Measurements from ENCODE around the gene GSG1L. TPM values are rescaled to one million over a fixed set of nuclear protein-coding genes. Genes with fewer than 3 reads are reported as not detected.

Gene GSG1L
- total RNA-seq, 8 experiments from 2014 or later = 0.25 to 1.5 (median 0.74) TPM

DNA sequence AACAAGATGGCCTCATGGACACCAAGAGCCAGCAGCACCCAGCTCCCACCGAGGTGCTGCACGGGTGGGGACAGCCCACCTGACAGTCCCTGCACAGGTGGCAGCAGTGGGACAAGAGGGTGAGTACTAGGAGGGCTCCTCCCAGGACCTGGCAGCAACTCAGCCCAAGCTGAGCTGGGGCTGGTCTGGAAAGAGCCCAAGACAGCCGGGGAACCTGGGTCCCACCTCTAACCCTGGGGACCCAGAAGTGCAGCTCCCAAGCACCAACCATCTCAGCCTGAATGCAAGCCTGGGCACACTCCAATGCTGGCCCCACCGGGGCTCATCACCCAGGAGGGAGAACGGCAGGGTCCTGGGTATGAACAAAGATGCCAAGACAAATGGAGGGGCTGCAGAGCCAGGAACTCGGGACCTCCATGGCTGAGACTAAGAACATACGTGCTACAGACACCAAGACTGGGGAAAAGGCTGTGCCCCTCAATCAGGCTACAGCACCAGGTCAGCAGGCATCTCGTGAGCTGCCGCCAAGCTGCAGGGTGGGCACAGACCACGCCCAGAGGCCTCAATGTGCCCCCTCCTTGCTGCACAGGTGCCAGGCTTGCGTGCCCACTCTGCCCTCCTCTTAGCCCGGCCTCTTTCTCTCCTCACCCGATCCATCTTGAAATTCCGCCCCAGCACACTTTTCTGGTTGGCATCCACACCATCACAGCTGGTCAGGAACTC is 37.5 kb upstream of the GSG1L start:
- H3K4me1 ChIP-seq (replicated peaks in 1 of 2) = peaks cover 4 to 5% of the 10 kb centered on the region in 2 donors
- H3K4me3 ChIP-seq = no peak overlapping the region
- in situ Hi-C loops (cut with MboI; ENCODE audit: low pct_unique_long_range_greater_than_20kb in 2 of 9, low sequenced_read_pairs in 9 of 9, unreplicated experiment in 9 of 9) = no loop called here
- no peak overlapping the region for H3K27ac ChIP-seq
- no peak for ATAC-seq (replicated peaks in 6 of 8)
- 88 to 100% (median 100%) methylated on average over 1 to 10 of the region's 14 CpGs; no CpG with 5 or more reads in 4 of the 10 experiments for WGBS, 10 experiments

DNA sequence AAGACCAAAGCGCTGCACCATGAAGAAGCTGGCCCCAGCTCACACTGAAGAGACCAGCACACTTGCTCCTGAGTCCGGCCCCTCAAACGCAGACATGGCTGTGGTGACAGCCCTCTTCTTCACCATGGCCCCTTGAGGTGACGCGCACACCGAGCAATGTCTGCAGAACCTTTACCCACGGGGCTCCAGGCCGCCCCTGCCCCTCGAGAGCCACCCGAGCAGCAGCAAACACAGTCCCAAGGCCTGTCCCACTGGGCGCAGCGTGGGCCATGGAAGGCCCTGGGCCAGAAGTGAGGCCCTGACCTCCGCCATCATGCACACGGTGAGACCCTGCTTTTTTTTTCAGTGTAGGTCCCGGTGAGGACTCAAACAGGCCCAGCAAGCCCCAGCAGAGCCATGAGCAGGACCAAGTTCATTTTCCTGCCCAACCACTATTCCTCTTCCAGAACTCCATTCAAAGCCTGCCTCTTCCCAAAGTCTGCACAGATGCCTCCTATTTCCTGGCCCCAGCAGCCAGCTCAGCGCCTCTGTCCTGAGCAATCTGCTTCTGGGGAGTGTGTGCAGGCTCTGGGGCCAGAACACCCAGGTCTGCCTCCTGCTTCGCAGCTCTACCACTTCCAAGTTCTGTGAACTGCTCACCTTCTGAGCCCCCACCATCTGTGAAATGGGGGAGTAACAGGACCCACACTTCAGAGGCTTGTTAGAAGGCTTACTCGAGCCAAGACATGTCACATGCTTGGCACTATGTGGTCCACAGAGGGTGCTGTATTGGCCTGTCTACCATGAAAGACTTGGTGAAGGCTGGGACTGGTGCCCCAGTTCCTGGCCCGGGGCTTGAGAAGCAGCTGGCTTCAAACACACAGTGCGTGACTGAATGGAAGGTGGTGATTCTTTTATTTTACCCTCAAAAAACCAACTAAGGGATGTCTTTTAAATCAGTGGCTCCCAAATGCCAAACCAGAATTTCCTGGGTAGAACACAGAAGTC is 35.7 kb upstream of the GSG1L start:
- 57 to 100% (median 93%) methylated on average over 2 to 10 of the region's 20 CpGs; no CpG with 5 or more reads in 2 of the 10 experiments for WGBS, 10 experiments
- in situ Hi-C loops (cut with MboI; ENCODE audit: low pct_unique_long_range_greater_than_20kb in 2 of 9, low sequenced_read_pairs in 9 of 9, unreplicated experiment in 9 of 9) = no loop called here
- H3K27ac ChIP-seq = no peak overlapping the region
- H3K4me1 ChIP-seq (replicated peaks in 1 of 2) = peaks cover 4 to 5% of the 10 kb centered on the region in 2 donors
- H3K4me3 ChIP-seq = no peak overlapping the region
- no peak for ATAC-seq (replicated peaks in 6 of 8)

DNA sequence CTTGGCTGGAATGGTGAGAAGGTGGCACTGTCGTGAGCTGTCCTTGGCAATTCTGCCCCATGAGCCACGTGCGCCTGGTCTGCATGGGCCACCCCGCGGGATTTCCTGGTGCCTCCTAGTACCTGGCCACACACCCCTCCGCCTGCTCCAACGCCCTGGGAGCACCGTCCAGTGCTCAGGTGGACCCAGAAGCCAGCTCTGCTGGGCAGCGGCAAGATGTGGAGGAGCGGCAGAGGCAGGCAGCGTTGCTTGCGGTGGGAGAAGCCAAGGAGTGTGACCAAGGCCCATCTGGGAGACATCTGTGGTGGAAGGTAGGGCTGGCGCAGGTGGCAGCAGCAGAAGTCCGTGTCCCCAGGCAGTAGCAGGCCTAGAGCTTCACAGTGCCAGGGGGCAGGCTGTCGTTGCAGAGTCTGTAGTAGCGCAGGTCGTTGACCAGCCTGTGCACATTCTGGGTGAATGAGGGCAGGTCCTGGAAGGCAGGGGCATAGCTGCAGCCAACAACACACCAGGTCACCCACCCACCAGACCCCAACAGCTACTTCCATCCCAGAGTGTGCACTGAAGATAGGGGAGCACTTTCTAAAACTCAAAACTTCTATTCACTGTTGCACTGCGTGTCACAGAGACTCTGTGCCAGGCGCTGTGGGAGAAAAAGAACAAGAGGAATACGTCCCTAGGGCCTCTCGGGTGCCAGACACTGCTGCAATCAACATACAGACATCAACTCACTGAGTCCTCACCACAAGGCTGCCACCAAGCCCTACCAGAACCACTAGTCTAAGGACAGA is 34.9 kb upstream of the GSG1L start:
- ATAC-seq (replicated peaks in 6 of 8) = peak in 1 of 8 experiments; percentile 13
- WGBS, 10 experiments = 60 to 100% (median 83%) methylated on average over 1 to 11 of the region's 21 CpGs; no CpG with 5 or more reads in 3 of the 10 experiments
- H3K4me1 ChIP-seq (replicated peaks in 1 of 2) = peaks cover 4 to 8% of the 10 kb centered on the region in 2 donors
- no peak overlapping the region for H3K4me3 ChIP-seq
- no peak overlapping the region for H3K27ac ChIP-seq
- in situ Hi-C loops (cut with MboI; ENCODE audit: low pct_unique_long_range_greater_than_20kb in 2 of 9, low sequenced_read_pairs in 9 of 9, unreplicated experiment in 9 of 9) = no loop called here

DNA sequence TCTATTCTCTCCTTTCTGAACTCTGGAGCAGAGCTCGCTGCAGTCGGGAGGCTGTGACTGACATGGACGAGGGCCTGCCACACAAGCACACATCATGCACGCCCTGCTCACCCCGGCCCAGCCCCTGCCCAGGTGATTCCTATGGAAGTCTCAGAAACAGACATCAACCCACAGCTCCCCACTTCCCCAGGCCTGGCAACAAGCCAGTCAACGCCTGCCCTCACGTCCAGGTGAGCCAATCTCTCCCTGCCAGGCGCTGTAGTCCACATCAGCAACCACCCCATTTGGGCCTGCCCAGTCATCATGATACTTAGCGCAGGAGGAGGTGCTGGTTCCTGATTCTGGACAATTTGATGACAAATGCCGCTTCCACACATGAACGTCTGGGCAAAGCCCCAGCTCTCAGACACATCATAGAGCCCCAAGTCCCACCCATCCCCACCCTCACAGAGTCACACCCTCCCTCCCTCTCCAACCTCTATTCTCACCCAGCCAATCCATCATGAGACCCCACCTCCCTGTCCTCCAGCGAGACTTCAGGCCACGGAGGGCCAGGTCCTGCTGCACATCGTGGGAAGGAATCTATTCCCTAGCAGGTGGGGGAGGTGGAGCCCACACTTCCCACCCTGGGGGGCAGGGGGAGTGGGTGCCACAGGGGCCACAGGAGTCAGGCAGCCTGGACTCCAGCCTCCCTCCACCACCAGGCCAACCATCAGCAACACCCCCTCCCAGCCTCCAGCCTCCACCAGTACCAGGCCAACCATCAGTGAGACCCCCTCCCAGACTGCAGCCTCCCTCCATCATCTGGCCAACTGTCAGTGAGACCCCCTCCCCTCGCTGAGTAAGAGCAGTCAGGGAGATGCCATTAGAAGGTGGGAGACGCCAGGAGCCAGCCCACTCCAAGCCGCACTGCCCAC is 33.7 kb upstream of the GSG1L start:
- WGBS, 10 experiments = 75 to 100% (median 89%) methylated on average over 2 to 4 of the region's 17 CpGs; no CpG with 5 or more reads in 6 of the 10 experiments
- Histone ChIP-seq H3K27ac (peak overlapping the region in 1 of 2 donors; percentile 16), H3K4me1 (replicated peaks in 1 of 2) (peaks cover 4 to 14% of the 10 kb centered on the region in 2 donors), H3K4me3 (no peak overlapping the region)
- ATAC-seq (replicated peaks in 6 of 8) = peak in 7 of 8 experiments; percentile 29 to 83 (median 61)
- in situ Hi-C loops (cut with MboI; ENCODE audit: low pct_unique_long_range_greater_than_20kb in 2 of 9, low sequenced_read_pairs in 9 of 9, unreplicated experiment in 9 of 9) = no loop called here

DNA sequence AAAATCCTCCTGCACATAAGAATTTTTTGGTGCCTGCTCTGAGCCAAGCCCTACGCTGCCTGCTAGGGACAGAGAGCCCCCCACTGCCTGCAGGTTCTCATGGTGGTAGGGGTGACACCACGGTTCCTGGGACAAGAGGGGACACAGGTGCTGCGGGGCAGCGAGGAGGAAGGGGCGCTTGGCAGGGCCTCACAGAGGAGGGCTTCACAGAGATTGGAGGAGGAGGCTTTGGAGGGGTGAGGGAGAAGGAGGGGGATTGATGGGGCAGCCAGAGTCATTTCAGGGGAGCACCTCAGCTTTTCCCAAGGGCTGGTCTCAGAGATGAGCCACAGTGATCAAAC is 29.8 kb upstream of the GSG1L start:
- in situ Hi-C loops (cut with MboI; ENCODE audit: low pct_unique_long_range_greater_than_20kb in 2 of 9, low sequenced_read_pairs in 9 of 9, unreplicated experiment in 9 of 9) = no loop called here
- Histone ChIP-seq H3K4me3 (no peak overlapping the region), H3K27ac (no peak overlapping the region)

DNA sequence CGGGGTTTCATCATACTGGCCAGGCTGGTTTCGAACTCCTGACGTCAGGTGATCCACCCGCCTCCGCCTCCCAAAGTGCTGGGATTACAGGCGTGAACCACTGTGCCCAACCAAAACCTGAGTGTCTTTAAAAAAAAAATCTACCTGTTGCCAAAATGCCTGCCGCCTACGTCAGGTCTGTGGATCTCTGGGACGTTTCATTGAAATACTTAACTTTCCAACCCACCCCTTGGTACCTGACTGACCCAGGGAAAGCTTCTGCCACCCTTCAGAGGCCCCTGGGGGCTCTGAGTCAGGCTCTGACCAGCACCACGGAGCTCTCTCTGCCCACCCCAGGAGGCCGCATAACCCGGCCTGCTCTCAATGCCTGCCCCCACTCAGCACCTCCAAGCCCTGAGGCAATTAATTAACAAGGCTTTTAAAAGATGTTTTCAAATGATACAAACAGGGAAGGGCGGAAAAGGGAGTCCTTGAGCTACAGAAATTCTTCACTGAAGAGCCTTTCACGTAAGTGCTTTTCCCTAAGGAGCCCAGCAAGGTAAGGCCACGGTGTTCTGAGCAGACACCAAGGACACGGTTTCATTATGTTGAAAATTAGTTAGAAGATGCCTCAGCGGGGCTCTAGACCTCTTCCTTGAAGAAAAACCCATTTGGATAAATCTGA is 29.3 kb upstream of the GSG1L start:
- Histone ChIP-seq H3K27ac (no peak overlapping the region), H3K4me1 (replicated peaks in 1 of 2) (peaks cover 4 to 14% of the 10 kb centered on the region in 2 donors), H3K4me3 (no peak overlapping the region)
- in situ Hi-C loops (cut with MboI; ENCODE audit: low pct_unique_long_range_greater_than_20kb in 2 of 9, low sequenced_read_pairs in 9 of 9, unreplicated experiment in 9 of 9) = no loop called here
- peak in 2 of 8 experiments; percentile 11 to 37 for ATAC-seq (replicated peaks in 6 of 8)
- WGBS, 10 experiments = 62 to 100% (median 63%) methylated on average over 1 to 16 of the region's 17 CpGs; no CpG with 5 or more reads in 1 of the 10 experiments

More for the DNA sequence above, 29.8 kb upstream of the GSG1L start:
- ATAC-seq (replicated peaks in 6 of 8) = no peak
- 80 to 100% (median 100%) methylated on average over 1 to 2 of the region's 5 CpGs; no CpG with 5 or more reads in 7 of the 10 experiments for WGBS, 10 experiments
- H3K4me1 ChIP-seq (replicated peaks in 1 of 2) = peaks cover 4 to 14% of the 10 kb centered on the region in 2 donors

DNA sequence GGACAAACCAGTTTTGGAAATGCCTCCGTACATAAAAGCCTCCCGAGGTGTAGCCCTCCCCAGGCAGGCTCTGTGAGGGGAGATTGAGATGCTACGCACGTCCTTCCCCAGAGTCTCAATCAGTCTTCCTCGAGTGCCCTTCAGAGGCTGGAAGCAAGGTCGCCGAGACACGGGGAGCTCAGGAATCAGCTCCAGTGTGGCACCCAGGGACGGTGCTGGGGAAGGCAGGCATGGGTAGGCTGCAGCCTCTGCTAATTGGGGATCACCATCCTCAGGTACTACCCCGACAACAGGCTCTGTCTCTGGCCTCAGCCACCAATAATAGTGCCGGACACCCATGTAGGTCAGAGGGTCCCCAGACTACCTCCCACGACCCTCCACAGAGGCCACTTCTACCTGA is 28.1 kb upstream of the GSG1L start:
- Histone ChIP-seq H3K27ac (no peak overlapping the region), H3K4me3 (no peak overlapping the region), H3K4me1 (replicated peaks in 1 of 2) (peaks cover 0 to 10% of the 10 kb centered on the region in 2 donors)
- ATAC-seq (replicated peaks in 6 of 8) = peak in 5 of 8 experiments; percentile 40 to 65 (median 45)
- WGBS, 10 experiments = 62 to 100% (median 94%) methylated on average over 1 to 5 of the region's 12 CpGs; no CpG with 5 or more reads in 5 of the 10 experiments
- in situ Hi-C loops (cut with MboI; ENCODE audit: low pct_unique_long_range_greater_than_20kb in 2 of 9, low sequenced_read_pairs in 9 of 9, unreplicated experiment in 9 of 9) = no loop called here

DNA sequence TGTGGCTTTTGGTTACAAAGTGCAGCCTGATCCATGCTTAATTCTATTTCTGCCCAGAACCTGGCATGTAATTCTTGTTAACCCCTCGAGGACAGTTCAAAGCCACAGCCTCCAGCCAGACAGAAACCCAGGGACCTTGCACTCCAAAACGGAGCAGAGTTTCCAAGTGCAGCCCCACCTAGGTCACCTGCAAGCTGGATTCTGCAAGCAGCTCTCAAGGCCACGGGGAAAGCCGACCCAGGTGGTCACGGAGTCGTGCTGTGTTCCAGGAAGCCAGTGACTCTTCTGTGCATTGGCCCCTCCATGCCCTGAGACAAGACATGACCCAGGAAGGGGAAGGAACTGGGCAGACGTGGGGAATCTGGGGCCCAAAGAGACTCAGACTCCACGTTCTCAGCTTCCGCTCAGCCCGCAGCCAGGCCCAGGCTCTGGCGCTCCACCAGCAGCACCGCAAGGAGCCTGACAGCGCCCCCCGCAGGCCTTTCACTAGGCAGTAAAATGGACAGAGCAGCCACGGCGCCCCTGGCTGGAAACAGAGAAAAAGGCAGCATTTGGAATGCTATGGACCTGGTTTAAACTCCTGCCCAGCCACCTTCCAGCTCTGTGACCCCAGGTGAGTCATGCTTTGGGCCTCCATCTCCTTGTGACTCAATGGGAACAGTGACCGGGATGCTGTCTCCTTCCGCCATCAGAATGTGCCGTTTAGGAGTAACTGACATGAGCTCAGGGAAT is 27.3 kb upstream of the GSG1L start:
- ATAC-seq (replicated peaks in 6 of 8) = peak in 2 of 8 experiments; percentile 15 to 24
- Histone ChIP-seq H3K27ac (no peak overlapping the region), H3K4me3 (no peak overlapping the region), H3K4me1 (replicated peaks in 1 of 2) (peaks cover 0 to 10% of the 10 kb centered on the region in 2 donors)
- WGBS, 10 experiments = 73 to 100% (median 100%) methylated on average over 1 to 3 of the region's 19 CpGs; no CpG with 5 or more reads in 7 of the 10 experiments
- in situ Hi-C loops (cut with MboI; ENCODE audit: low pct_unique_long_range_greater_than_20kb in 2 of 9, low sequenced_read_pairs in 9 of 9, unreplicated experiment in 9 of 9) = no loop called here

DNA sequence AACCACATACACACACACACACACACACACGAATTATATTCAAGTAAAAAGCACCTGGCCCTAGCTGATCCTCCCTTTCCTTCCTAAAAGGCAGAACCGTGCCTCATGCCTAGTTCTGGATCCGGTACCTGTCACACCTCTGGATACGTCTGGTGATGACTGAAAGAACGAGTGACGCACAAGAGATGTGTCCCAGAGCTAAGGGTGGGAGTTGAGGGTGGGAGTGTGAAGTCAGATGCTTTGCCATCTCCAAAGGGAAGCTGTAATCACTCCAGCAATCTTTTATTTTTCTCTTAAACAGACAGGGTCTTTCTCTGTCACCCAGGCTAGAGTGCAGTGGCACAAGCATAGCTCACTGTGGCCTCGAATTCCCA is 26.5 kb upstream of the GSG1L start:
- 100% methylated on average over 1 of the region's 7 CpGs; no CpG with 5 or more reads in 9 of the 10 experiments for WGBS, 10 experiments
- Histone ChIP-seq H3K4me1 (replicated peaks in 1 of 2) (peaks cover 0 to 10% of the 10 kb centered on the region in 2 donors), H3K27ac (no peak overlapping the region), H3K4me3 (no peak overlapping the region)
- ATAC-seq (replicated peaks in 6 of 8) = no peak
- in situ Hi-C loops (cut with MboI; ENCODE audit: low pct_unique_long_range_greater_than_20kb in 2 of 9, low sequenced_read_pairs in 9 of 9, unreplicated experiment in 9 of 9) = no loop called here

DNA sequence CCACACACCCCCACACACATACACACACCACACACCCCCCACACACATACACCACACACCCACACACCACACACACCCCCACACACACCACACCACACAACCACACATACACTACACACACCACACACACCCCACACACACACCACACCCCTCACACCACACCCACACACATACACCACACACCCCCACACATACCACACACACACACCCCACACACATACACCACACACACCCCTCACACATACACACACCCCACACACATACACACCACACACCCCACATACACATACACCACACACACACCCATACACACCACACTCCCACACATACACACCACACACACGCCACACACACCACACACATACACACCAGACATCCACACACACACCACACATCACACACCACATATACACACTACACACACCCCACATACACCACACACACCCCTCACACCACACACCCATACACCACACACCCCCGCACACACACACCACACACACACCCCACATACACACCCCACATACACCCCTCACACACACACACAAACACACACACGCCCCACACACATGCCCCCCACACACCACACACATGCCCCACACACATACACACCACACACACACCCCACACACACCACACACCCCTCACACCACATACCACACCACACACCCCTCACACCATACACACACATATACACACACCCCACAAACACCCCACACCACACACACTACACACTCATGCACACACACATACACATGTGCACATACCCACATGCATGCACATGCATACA is 25.9 kb upstream of the GSG1L start:
- Histone ChIP-seq H3K27ac (no peak overlapping the region), H3K4me1 (replicated peaks in 1 of 2) (peaks cover 0 to 10% of the 10 kb centered on the region in 2 donors), H3K4me3 (no peak overlapping the region)
- in situ Hi-C loops (cut with MboI; ENCODE audit: low pct_unique_long_range_greater_than_20kb in 2 of 9, low sequenced_read_pairs in 9 of 9, unreplicated experiment in 9 of 9) = no loop called here
- peak in 3 of 8 experiments; percentile 4 to 11 (median 4) for ATAC-seq (replicated peaks in 6 of 8)
- 100% methylated on average over 1 of the region's 3 CpGs; no CpG with 5 or more reads in 9 of the 10 experiments for WGBS, 10 experiments
